ENCODE measurements around the gene HAGHL.
A peak's percentile ranks its signal among the peaks of the same experiment; 100 is the strongest.
"Not testable (repeated sequence)": the region's sequence is repeated elsewhere in the genome, so short reads cannot be mapped to it uniquely, and the experiment has no call there.

HAGHL gene

GRCh38 chr16:712740-713250 is 14.1 kb upstream of the HAGHL start:
- not testable (repeated sequence) for H3K27ac ChIP-seq (ENCODE audit: extremely low read depth, low read depth, low read length); H3K9me3 ChIP-seq (ENCODE audit: control insufficient read depth, insufficient read depth, low read depth, low read length); H3K36me3 ChIP-seq (ENCODE audit: control insufficient read depth in 2 of 2, insufficient read depth in 1 of 2, low read length in 2 of 2); H3K4me3 ChIP-seq (ENCODE audit: low read depth, low read length)
- ChIA-PET POLR2A (interaction anchor here (0.6 to 2.5 kb wide), 7 partner anchors 8 to 92 kb away, joined by 3 to 12 read pairs (median 3); partner anchors contain the start of genes ANTKMT, CHTF18, CIAO3 and RPUSD1), CTCF (interaction anchor here (0.6 to 5.7 kb wide), 27 partner anchors 7 to 646 kb away, joined by 3 to 119 read pairs (median 5); partner anchors contain the start of genes ANTKMT, CCDC78, CHTF18 and CIAO3)
- H3K4me1 ChIP-seq (ENCODE audit: control insufficient read depth, insufficient read depth, low read length) = peaks cover 11% of the 10 kb centered on the region
- TF ChIP-seq ZFP69B (tag by site-specific recombination; IDR thresholded peaks at IDR 0.05) (peak; percentile 71), ZNF580 (tag by site-specific recombination; IDR thresholded peaks at IDR 0.05) (peak; percentile 90), ZNF24 (tag by site-specific recombination; IDR thresholded peaks at IDR 0.05) (peak; percentile 80; the same call in 1 of the 2 replicates), INSM2 (tag by site-specific recombination; IDR thresholded peaks at IDR 0.05) (peak; percentile 50; the same call in 1 of the 2 replicates), ZNF660 (tag by site-specific recombination; IDR thresholded peaks at IDR 0.05) (peak; percentile 89), ZBTB1 (tag by site-specific recombination; IDR thresholded peaks at IDR 0.05) (0 out of 2 replicates have a peak, but pooled peaks have one; percentile 10), ZFHX2 (tag by site-specific recombination; conservative IDR thresholded peaks at IDR 0.05) (peak; percentile 92), ZBTB48 (tag by site-specific recombination; IDR thresholded peaks at IDR 0.05) (peak; percentile 79; the same call in 1 of the 2 replicates), ZBTB17 (tag by site-specific recombination; IDR thresholded peaks at IDR 0.05) (peak; percentile 84), KLF17 (tag by site-specific recombination; IDR thresholded peaks at IDR 0.05) (peak; percentile 78; the same call in 1 of the 2 replicates), SP3 (tag by site-specific recombination; IDR thresholded peaks at IDR 0.05) (peak; percentile 56), ZNF366 (tag by site-specific recombination; conservative IDR thresholded peaks at IDR 0.05) (peak; percentile 91), KLF1 (tag by site-specific recombination; IDR thresholded peaks at IDR 0.05) (peak; percentile 67; the same call in 1 of the 2 replicates), EGR2 (tag by site-specific recombination; IDR thresholded peaks at IDR 0.05; ENCODE audit: low read depth) (peak; percentile 86), SCRT2 (tag by site-specific recombination; IDR thresholded peaks at IDR 0.05) (peak; percentile 58), ZNF394 (tag by site-specific recombination; IDR thresholded peaks at IDR 0.05; ENCODE audit: borderline replicate concordance) (peak; percentile 78; the same call in 1 of the 2 replicates), SP7 (tag by site-specific recombination; IDR thresholded peaks at IDR 0.05) (peak; percentile 84), IKZF3 (tag by site-specific recombination; IDR thresholded peaks at IDR 0.05) (peak; percentile 70), KLF9 (tag by site-specific recombination; IDR thresholded peaks at IDR 0.05; ENCODE audit: low read depth) (peak; percentile 86), ZEB2 (tag by site-specific recombination; IDR thresholded peaks at IDR 0.05) (peak; percentile 73; the same call in 1 of the 2 replicates), ZXDB (tag by site-specific recombination; IDR thresholded peaks at IDR 0.05) (peak; percentile 64; the same call in 1 of the 2 replicates), ZNF146 (tag by site-specific recombination; IDR thresholded peaks at IDR 0.05) (peak; percentile 49; the same call in 1 of the 2 replicates), ZNF391 (tag by site-specific recombination; IDR thresholded peaks at IDR 0.05; ENCODE audit: borderline replicate concordance, low read depth) (0 out of 2 replicates have a peak, but pooled peaks have one; percentile 57), ZBTB21 (tag by site-specific recombination; IDR thresholded peaks at IDR 0.05) (0 out of 2 replicates have a peak, but pooled peaks have one; percentile 19), OSR2 (tag by site-specific recombination; IDR thresholded peaks at IDR 0.05) (peak; percentile 29; the same call in 1 of the 2 replicates), HIC1 (tag by site-specific recombination; IDR thresholded peaks at IDR 0.05) (peak; percentile 74; the same call in 1 of the 2 replicates), KLF16 (tag by site-specific recombination; IDR thresholded peaks at IDR 0.05) (peak; percentile 65; the same call in 1 of the 2 replicates), ZNF639 (tag by site-specific recombination; IDR thresholded peaks at IDR 0.05) (peak; percentile 74; the same call in 1 of the 2 replicates), ZNF335 (tag by site-specific recombination; conservative IDR thresholded peaks at IDR 0.05) (peak; percentile 46), ZNF501 (tag by site-specific recombination; IDR thresholded peaks at IDR 0.05) (peak; percentile 47; the same call in 1 of the 2 replicates), ZNF629 (tag by site-specific recombination; IDR thresholded peaks at IDR 0.05) (peak; percentile 80), KLF7 (tag by site-specific recombination; IDR thresholded peaks at IDR 0.05; ENCODE audit: borderline replicate concordance) (peak; percentile 78; the same call in 1 of the 2 replicates)

All from HEK293 (cell line).